Muscle layer of colon (tissue), 2 donors: ENCODE data around the gene DHCR7.

Experiments used
- H3K27ac ChIP-seq: one replicate; pipeline ENCODE4 v1.7.0; 2013; ENCODE audit warnings: low read depth, mild to moderate bottlenecking, low read length, moderate library complexity
- H3K27me3 ChIP-seq, 2 donors: one replicate each; pipeline ENCODE4 v1.7.0; 2013; ENCODE audit warnings: low read length in 2 of 2, mild to moderate bottlenecking in 2 of 2; ENCODE audit not compliant: insufficient read depth in 2 of 2, control insufficient read depth in 1 of 2
- H3K36me3 ChIP-seq: one replicate; pipeline ENCODE4 v1.7.0; 2013; ENCODE audit warnings: mild to moderate bottlenecking, low read length; ENCODE audit not compliant: insufficient read depth
- H3K4me1 ChIP-seq: one replicate; pipeline ENCODE4 v1.7.0; 2013; ENCODE audit warnings: mild to moderate bottlenecking, low read length; ENCODE audit not compliant: insufficient read depth
- H3K4me3 ChIP-seq, 2 donors: one replicate each; pipeline ENCODE4 v1.7.0; 2013; ENCODE audit warnings: low read length in 2 of 2, low read depth in 1 of 2, mild to moderate bottlenecking in 1 of 2, moderate library complexity in 1 of 2
- H3K9ac ChIP-seq: one replicate; pipeline ENCODE4 v1.7.0; 2013; ENCODE audit warnings: low read length
- H3K9me3 ChIP-seq: one replicate; pipeline ENCODE4 v1.7.0; 2013; ENCODE audit warnings: mild to moderate bottlenecking, low read length
- donor health status: abdominal sarcoma.
- donor health status: Adenocarcinoma of cecum.

The DHCR7 gene

DNA sequence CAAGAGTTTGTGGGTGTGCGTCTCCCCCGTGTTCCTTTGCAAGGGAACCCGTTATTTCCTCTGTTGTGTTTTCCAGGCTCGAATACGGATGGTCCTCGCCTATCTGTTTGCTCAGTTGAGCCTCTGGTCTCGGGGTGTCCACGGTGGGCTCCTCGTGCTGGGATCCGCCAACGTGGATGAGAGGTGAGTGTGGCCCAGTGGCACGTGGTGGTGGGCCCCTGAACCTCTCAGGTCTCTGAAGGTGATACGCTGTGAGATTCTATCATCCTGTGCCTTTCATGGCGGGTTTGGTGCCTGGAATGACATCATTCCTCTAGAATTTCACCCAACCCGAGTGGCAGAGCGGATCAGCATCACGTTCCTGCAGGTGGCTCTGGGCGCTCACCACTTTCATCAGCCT is 37.3 kb upstream of the DHCR7 start:
- H3K9ac ChIP-seq, result no peak overlapping the region
- H3K4me1 ChIP-seq, result no peaks in the 10 kb centered on the region
- peaks cover 55% of the 10 kb centered on the region for H3K36me3 ChIP-seq
- H3K27me3 ChIP-seq, result no peaks in the 10 kb centered on the region
- H3K4me3 ChIP-seq, result no peak overlapping the region
- H3K9me3 ChIP-seq, result no peaks in the 10 kb centered on the region
- H3K27ac ChIP-seq, result no peak overlapping the region

DNA sequence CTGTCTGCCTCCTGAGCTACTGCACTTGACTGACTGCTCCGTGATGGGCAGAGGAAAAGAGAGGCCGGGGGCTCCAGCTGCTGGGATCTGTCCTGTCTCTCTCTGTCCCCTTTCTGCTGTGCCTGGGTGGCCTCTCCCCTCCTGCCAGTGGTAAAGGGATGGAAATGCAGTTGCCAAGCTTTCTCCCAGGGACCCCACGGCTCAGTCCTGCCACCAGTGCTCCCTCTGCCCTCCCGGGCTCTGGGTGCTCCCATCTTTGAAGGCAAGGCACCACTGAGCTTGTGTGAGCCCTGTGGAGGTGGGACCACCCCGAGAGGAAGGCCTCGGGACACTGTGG is 36.8 kb upstream of the DHCR7 start:
- Histone ChIP-seq H3K9ac (no peak overlapping the region), H3K27ac (no peak overlapping the region), H3K27me3 (no peaks in the 10 kb centered on the region), H3K9me3 (no peaks in the 10 kb centered on the region), H3K36me3 (peaks cover 58% of the 10 kb centered on the region), H3K4me1 (no peaks in the 10 kb centered on the region), H3K4me3 (no peak overlapping the region)

DNA sequence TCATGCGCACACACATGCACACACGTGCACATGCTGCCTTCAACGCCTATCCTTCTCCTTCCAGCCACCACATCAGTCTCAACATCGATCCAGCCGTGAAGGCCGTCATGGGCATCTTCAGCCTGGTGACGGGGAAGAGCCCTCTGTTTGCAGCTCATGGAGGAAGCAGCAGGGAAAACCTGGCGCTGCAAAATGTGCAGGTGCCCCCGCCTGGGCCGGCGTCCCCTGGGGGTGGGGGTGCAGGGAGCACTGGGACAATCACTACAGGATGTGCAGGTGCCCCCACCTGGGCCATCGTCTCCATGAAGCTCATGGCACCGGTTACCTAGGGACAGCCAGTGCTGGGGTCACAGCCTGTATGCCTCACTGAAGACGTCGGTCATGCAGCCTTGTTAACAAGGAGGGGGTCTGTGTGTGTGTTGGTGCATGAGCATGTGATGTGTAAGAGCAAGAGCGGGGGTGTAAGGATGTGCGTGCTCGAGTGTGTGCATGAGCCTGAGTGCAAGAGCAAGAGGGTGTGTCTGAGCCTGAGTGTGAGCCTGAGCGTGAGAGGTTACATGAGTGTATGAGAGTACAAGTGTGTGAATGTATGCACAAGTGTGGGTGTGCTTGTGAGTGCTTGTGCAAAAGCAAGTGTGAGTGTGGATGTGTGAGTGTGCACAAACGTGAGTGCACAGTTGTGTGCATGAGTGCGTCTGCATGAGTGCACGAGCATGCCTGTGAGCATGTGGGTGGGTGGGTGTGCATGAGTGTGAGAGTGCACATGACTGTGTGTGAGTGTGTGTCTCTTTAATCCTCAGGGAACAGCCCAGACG is 36.3 kb upstream of the DHCR7 start:
- Histone ChIP-seq H3K36me3 (peaks cover 59% of the 10 kb centered on the region), H3K9me3 (no peaks in the 10 kb centered on the region), H3K27me3 (no peaks in the 10 kb centered on the region), H3K4me1 (no peaks in the 10 kb centered on the region), H3K27ac (no peak overlapping the region), H3K9ac (no peak overlapping the region), H3K4me3 (no peak overlapping the region)

DNA sequence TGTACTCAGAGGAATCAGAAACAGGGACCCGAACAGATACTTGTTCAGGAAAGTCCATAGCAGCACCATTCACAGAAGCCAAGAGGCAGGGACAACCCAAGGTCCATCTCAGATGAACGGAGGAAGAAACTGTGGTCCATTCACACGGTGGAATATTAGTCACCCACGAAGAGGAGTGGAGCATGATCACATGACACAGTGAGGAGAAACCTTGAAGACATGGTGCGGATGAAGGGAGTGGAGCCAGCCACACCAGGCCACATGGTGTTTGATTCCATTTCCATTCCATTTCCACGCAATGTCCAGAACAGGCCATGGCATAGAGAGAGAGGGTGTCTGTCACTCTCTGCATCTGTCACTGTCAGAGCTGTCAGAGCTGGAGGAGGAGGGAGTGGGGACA is 35.5 kb upstream of the DHCR7 start:
- Histone ChIP-seq H3K4me1 (no peaks in the 10 kb centered on the region), H3K4me3 (no peak overlapping the region), H3K27ac (no peak overlapping the region), H3K36me3 (peaks cover 59% of the 10 kb centered on the region), H3K9me3 (no peaks in the 10 kb centered on the region), H3K9ac (no peak overlapping the region), H3K27me3 (no peaks in the 10 kb centered on the region)

DNA sequence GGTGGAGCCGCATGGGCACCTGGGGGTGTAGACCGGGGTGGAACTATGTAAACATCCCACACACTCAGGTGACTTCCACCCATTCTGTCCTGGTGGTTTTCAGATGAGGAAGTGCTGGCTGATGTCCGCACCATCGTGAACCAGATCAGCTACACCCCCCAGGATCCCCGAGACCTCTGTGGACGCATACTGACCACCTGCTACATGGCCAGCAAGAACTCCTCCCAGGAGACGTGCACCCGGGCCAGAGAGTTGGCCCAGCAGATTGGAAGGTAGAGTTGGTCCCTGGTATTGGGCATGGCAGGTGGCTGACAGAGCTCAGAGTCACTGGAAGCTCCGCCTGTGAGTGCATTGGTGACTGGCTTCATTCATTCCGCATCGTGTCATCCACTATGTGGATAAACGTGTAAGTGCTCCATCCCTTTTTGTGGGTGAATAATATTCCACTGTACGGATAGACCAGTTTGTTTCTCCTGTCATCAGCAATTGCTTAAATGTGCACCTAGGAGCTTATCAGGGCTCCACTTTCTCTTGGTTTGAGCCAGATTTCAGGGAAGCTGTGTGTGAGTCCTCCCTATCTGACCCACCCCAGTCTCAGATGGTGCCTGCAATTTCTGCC is 34.7 kb upstream of the DHCR7 start:
- Histone ChIP-seq H3K4me3 (no peak overlapping the region), H3K36me3 (peaks cover 59% of the 10 kb centered on the region), H3K27me3 (no peaks in the 10 kb centered on the region), H3K9me3 (no peaks in the 10 kb centered on the region), H3K9ac (no peak overlapping the region), H3K27ac (no peak overlapping the region), H3K4me1 (no peaks in the 10 kb centered on the region)

DNA sequence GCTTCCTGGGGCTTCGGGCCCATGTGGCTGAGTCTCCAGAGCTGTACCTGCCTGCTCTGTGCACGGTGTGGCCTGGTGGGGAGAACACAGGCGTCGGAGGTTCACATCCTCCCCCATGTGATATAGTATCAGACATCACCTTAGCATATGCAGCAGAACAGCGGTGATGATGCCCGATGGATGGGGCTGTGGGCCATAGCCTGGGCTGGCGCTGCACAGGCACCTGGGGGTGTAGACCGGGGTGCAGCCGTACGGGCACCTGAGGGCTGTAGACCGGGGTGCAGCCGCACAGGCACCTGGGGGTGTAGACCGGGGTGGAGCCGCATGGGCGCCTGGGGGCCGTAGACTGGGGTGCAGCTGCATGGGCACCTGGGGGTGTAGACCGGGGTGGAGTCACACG is 34.0 kb upstream of the DHCR7 start:
- Histone ChIP-seq H3K4me1 (no peaks in the 10 kb centered on the region), H3K4me3 (no peak overlapping the region), H3K27me3 (no peaks in the 10 kb centered on the region), H3K36me3 (peaks cover 59% of the 10 kb centered on the region), H3K9me3 (no peaks in the 10 kb centered on the region), H3K27ac (no peak overlapping the region), H3K9ac (no peak overlapping the region)

DNA sequence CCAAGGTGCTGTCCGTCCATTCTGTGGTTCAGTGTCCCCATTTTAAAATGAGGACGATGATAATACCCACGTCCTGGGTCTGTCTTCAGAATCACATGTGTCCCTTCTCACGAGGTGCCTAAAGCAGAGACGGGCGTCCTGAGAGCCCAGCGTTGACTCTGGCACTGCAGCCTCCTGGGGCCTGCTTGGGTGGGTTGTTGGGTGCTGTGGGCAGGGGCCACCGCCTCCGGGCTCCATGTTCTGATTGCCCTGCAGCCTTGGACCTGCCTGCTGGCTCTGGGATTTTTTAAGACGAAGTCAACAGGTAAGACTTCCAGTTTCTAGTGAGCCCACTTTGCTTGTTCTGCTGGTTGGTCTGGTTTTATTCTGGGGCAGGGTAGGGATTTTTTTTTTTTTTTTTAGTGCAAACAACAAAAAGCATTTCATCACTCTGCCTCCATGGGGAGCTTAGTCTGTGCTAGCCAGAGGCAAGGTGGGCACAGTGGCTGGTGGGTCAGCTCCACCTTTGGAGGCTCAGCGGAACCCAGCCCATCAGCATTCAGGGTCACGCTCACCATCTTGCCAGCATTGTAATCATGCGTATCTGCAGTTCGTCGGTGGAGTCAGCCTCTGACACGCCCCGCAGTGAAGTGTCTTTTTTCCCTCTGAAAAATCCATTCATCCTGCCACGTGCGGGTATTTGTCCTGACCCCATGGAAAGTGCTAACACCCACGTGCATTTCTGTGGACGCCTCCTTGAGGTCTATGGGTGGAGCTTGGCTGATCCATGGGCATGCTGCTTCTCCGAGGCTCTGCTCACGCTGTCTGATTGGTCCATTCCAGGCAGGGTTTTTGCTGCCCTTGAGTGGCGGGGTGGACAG is 33.1 kb upstream of the DHCR7 start:
- Histone ChIP-seq H3K9me3 (no peaks in the 10 kb centered on the region), H3K27ac (no peak overlapping the region), H3K4me3 (no peak overlapping the region), H3K27me3 (no peaks in the 10 kb centered on the region), H3K4me1 (no peaks in the 10 kb centered on the region), H3K36me3 (peaks cover 56% of the 10 kb centered on the region), H3K9ac (no peak overlapping the region)

DNA sequence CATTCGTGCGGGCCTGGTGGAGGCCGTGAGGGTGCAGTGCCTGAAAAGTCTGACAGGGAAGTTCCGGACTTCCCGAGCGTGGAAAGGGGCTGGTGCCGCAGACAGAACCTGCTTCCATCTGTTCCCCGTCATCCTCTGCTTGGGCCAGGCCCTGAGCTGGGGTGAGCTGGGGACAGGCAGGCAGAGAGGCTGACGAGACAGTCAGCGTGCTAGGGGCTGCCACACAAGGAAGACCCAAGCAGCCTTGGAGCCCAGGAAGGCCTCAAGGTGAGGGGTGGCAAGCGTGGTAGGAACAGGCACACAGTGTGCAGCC is 30.3 kb upstream of the DHCR7 start:
- Histone ChIP-seq H3K4me1 (no peaks in the 10 kb centered on the region), H3K36me3 (peaks cover 53% of the 10 kb centered on the region), H3K27ac (no peak overlapping the region), H3K4me3 (no peak overlapping the region), H3K9me3 (no peaks in the 10 kb centered on the region), H3K27me3 (no peaks in the 10 kb centered on the region), H3K9ac (no peak overlapping the region)

DNA sequence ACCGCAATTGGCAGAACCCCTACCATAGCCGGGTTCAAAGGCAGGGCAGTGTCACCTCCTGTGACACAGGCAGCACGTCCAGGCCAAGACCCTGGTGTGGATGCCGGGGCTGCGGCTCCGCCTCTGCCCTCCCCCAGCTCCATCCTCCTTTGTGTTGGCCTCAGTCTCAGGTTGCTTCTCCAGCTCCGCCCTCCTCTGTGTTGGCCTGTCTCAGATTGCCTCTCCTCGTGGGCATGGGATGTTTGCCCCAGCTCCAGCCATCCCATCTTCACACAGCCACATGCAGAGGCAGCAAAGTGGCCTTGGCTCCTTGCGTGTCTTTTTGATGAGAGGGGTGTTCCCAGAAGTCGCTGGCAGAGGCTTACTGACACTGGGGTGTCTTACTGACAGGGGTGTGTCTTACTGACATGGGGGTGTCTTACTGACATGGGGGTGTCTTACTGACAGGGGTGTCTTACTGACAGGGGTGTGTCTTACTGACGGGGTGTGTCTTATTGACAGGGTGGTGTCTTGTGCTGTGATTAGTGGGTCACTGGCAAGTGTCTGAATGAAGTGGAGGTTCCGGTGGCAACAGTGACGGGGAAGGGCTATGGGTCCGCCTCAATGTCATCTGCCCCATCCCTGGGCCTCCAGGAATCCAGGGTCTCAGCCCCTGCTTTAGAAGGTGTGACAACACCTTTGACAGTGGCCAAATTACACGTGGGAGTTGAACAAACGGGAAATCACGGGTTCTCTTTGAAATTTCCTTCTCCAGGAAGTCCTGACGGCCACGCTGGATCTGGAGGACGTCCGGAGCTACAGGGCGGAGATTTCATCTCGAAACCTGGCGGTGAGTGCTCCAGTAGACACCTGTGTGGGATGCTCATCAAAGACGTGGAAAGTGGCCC is 29.7 kb upstream of the DHCR7 start:
- H3K4me3 ChIP-seq, result no peak overlapping the region
- peaks cover 52% of the 10 kb centered on the region for H3K36me3 ChIP-seq
- no peak overlapping the region for H3K27ac ChIP-seq
- H3K4me1 ChIP-seq, result no peaks in the 10 kb centered on the region
- no peaks in the 10 kb centered on the region for H3K27me3 ChIP-seq
- H3K9ac ChIP-seq, result no peak overlapping the region
- H3K9me3 ChIP-seq, result no peaks in the 10 kb centered on the region

DNA sequence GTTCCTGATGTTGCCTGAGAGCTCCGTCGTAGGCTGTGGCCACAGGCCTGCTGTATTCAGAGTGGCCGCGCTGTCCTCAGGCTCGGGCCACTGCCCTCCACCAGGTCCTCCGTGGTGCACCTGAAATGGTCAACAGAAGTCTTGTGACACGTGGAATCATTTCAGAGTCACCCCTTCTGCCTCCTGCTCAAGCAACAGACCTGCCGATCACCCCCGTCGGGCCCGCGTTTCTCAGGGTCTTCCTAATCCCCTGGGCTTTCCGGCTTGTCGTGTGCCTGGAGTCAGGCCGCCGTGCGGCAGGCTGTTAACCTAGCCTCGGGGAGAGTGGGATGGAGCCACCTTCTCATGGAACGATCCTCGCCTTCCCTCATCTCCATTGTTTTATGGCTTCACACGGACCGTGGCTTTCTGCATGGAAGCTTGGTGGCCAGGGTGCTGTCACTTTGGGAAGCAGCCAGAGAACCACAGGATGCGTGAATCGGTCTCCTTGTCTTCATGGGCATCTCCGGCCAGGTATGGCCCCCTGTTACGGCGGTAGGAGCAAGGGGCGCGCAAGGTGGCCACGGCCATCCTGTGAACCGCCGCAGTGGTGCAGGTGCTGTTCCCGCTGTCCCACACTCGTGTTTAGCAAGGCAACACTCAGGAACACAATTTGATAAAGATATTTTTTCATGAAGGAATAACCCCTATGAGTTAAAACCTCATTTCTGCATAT is 28.9 kb upstream of the DHCR7 start:
- Histone ChIP-seq H3K27ac (no peak overlapping the region), H3K4me1 (no peaks in the 10 kb centered on the region), H3K27me3 (no peaks in the 10 kb centered on the region), H3K4me3 (no peak overlapping the region), H3K36me3 (peaks cover 55% of the 10 kb centered on the region), H3K9ac (no peak overlapping the region), H3K9me3 (no peaks in the 10 kb centered on the region)
